ENCODE data around the gene ZNF160. TPM values are rescaled to one million over a fixed set of nuclear protein-coding genes. Genes with fewer than 3 reads are reported as not detected.
A peak's percentile ranks its signal among the peaks of the same experiment; 100 is the strongest.

Gene ZNF160
- total and polyA plus RNA-seq, 12 donors, result 26.1 to 102 (median 57.1) TPM

GRCh38 chr19:53079313-53079924 lies 23.8 kb downstream of the ZNF160 start:
- Histone ChIP-seq H3K4me1 (replicated peaks in 1 of 2) (peaks cover 0 to 11% of the 10 kb centered on the region in 2 donors), H3K9me3 (replicated peaks in 1 of 3) (no peaks in the 10 kb centered on the region), H3K27me3 (no peaks in the 10 kb centered on the region), H3K36me3 (replicated peaks in 1 of 2) (peaks cover 0 to 28% of the 10 kb centered on the region in 2 donors), H3K27ac (peak overlapping the region in 1 of 5 donors; percentile 10), H3K4me3 (no peak overlapping the region)
- peak in 1 of 7 donors; percentile 48 for DNase-seq
- intact Hi-C loops (cut with DNase I), result loop anchor here in 1 of 2 donors (10.0 kb wide), 1 partner anchor 115 kb away; the partner anchor contains the start of gene ZNF665
- 66 to 81% (median 68%) methylated on average over 8 of the region's 8 CpGs for WGBS, 4 donors
- TF ChIP-seq POLR2A (IDR thresholded peaks at IDR 0.05), result no peak
- TF ChIP-seq, protein P1, sequence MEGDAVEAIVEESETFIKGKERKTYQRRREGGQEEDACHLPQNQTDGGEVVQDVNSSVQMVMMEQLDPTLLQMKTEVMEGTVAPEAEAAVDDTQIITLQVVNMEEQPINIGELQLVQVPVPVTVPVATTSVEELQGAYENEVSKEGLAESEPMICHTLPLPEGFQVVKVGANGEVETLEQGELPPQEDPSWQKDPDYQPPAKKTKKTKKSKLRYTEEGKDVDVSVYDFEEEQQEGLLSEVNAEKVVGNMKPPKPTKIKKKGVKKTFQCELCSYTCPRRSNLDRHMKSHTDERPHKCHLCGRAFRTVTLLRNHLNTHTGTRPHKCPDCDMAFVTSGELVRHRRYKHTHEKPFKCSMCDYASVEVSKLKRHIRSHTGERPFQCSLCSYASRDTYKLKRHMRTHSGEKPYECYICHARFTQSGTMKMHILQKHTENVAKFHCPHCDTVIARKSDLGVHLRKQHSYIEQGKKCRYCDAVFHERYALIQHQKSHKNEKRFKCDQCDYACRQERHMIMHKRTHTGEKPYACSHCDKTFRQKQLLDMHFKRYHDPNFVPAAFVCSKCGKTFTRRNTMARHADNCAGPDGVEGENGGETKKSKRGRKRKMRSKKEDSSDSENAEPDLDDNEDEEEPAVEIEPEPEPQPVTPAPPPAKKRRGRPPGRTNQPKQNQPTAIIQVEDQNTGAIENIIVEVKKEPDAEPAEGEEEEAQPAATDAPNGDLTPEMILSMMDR (IDR thresholded peaks at IDR 0.05), result no peak

DNA sequence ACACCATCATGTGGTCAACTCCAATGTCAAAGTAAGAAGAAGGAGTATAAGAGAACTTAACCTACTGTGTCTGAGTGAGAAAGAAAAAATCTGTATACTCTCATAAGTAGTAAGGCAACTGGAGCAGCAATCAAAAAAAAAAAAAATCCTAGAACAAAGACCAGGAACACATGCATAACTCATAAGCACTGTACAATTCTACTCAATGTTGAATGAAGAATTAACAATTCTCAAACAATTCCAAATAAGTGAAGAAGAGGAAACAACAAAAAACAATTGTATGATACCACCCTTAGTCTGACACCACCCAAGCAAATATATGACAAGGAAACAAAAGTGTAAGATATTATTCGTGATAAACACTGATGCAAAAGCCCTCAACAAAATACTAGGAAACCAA lies 24.6 kb downstream of the ZNF160 start:
- no peak for DNase-seq
- Histone ChIP-seq H3K27ac (no peak overlapping the region), H3K9me3 (replicated peaks in 1 of 3) (no peaks in the 10 kb centered on the region), H3K36me3 (replicated peaks in 1 of 2) (peaks cover 0 to 28% of the 10 kb centered on the region in 2 donors), H3K4me1 (replicated peaks in 1 of 2) (peaks cover 0 to 6% of the 10 kb centered on the region in 2 donors), H3K27me3 (no peaks in the 10 kb centered on the region), H3K4me3 (no peak overlapping the region)
- TF ChIP-seq, protein P1 (IDR thresholded peaks at IDR 0.05), result no peak
- no peak for TF ChIP-seq POLR2A (IDR thresholded peaks at IDR 0.05)
- intact Hi-C loops (cut with DNase I), result loop anchor here in 1 of 2 donors (10.0 kb wide), 1 partner anchor 116 kb away; the partner anchor contains the start of gene ZNF665
- WGBS, 4 donors, result 72 to 91% (median 83%) methylated on average over 1 of the region's 1 CpG

DNA sequence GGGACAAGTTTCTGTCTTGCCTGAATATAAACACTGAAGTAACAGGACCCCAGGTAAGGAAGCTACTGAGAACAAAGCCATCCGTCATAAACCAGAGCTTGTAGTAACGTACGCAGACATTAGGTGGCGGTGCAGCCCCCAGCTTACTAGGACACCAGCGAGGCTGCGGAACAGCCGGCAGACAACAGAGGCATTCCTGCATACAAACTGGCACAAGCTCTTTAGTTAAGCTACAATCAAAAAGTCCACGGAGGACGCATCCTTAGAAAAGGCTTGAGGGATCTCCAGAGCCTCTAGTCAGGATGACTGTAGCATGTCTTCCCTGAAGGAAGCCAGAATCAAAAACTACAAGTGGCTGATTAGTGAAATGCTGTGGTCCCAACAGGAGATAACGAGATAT lies 26.2 kb downstream of the ZNF160 start:
- Histone ChIP-seq H3K4me3 (no peak overlapping the region), H3K9me3 (replicated peaks in 1 of 3) (no peaks in the 10 kb centered on the region), H3K36me3 (replicated peaks in 1 of 2) (peaks cover 4 to 44% of the 10 kb centered on the region in 2 donors), H3K27ac (no peak overlapping the region), H3K27me3 (no peaks in the 10 kb centered on the region), H3K4me1 (replicated peaks in 1 of 2) (no peaks in the 10 kb centered on the region)
- intact Hi-C loops (cut with DNase I), result loop anchor here in 1 of 2 donors (10.0 kb wide), 1 partner anchor 118 kb away; the partner anchor contains the start of gene ZNF665
- TF ChIP-seq, protein P1 (IDR thresholded peaks at IDR 0.05), result peak; percentile 59 to 85 (median 78)
- no peak for TF ChIP-seq POLR2A (IDR thresholded peaks at IDR 0.05)
- DNase-seq, result peak; percentile 53 to 89 (median 82)
- 27 to 40% (median 31%) methylated on average over 9 to 10 of the region's 10 CpGs for WGBS, 4 donors

GRCh38 chr19:53068834-53069233 lies 34.4 kb downstream of the ZNF160 start:
- Histone ChIP-seq H3K36me3 (replicated peaks in 1 of 2) (peaks cover 4 to 48% of the 10 kb centered on the region in 2 donors), H3K9me3 (replicated peaks in 1 of 3) (peaks cover 0 to 43% (median 14%) of the 10 kb centered on the region in 3 donors), H3K27me3 (no peaks in the 10 kb centered on the region), H3K27ac (no peak overlapping the region), H3K4me1 (replicated peaks in 1 of 2) (no peaks in the 10 kb centered on the region), H3K4me3 (no peak overlapping the region)
- no peak for TF ChIP-seq POLR2A (IDR thresholded peaks at IDR 0.05)
- intact Hi-C loops (cut with DNase I), result no loop called here
- WGBS, 4 donors, result 94 to 99% (median 97%) methylated on average over 5 of the region's 5 CpGs
- no peak for DNase-seq
